Measurements from ENCODE around the gene ITGB1BP2.
A peak's percentile ranks its signal among the peaks of the same experiment; 100 is the strongest.

Gene ITGB1BP2

DNA sequence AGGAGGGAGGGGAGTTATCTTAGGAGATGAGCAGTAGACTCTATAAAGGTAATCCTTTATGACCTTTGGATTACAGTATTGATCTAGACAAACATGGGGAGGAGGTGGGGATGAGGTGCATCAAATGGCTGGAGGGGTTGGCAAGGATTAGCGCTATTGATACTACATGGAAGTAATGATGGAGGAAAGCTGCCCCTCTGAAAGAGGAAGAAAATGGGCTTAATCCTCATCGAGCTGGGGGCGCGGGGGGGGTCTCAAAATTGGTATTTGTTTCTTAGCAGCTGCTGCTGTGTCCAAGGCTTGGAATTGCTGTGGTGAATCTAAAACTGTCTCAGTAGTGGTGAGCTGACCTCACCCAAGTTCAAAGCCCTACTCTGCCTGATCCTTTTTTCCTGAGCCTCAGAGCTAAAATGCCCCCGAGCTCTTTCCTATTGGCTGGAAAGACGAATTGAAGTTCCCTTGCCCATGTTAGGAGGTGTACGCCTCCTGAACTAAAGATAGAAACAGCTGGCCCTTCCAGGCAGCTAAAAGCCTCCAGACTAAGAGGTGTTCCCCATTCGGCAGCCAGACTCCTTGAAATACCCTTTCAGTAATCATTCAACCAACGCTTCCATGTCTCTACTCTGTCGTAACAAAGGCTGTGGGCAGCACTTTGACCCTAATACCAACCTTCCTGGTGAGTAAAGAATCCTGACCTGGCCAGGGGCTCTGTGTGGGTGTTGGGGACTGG is at the start of gene ITGB1BP2:
Gene ITGB1BP2 (plus strand): TSS at position 556 of the 730 bp plus-strand sequence. CDS start 57 bp downstream, at position 613.
- ChIA-PET CTCF (no interaction called here), POLR2A (interaction anchor here (1.1 kb wide), 1 partner anchor 18 kb away, joined by 4 read pairs; the partner anchor contains the start of gene NONO)
- DNase-seq (ENCODE audit: extremely low spot score) = no peak
- TF ChIP-seq, protein P1, sequence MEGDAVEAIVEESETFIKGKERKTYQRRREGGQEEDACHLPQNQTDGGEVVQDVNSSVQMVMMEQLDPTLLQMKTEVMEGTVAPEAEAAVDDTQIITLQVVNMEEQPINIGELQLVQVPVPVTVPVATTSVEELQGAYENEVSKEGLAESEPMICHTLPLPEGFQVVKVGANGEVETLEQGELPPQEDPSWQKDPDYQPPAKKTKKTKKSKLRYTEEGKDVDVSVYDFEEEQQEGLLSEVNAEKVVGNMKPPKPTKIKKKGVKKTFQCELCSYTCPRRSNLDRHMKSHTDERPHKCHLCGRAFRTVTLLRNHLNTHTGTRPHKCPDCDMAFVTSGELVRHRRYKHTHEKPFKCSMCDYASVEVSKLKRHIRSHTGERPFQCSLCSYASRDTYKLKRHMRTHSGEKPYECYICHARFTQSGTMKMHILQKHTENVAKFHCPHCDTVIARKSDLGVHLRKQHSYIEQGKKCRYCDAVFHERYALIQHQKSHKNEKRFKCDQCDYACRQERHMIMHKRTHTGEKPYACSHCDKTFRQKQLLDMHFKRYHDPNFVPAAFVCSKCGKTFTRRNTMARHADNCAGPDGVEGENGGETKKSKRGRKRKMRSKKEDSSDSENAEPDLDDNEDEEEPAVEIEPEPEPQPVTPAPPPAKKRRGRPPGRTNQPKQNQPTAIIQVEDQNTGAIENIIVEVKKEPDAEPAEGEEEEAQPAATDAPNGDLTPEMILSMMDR (IDR thresholded peaks at IDR 0.05; ENCODE audit: control extremely low read depth, extremely low read depth, low read depth, missing control alignments) = no peak

DNA sequence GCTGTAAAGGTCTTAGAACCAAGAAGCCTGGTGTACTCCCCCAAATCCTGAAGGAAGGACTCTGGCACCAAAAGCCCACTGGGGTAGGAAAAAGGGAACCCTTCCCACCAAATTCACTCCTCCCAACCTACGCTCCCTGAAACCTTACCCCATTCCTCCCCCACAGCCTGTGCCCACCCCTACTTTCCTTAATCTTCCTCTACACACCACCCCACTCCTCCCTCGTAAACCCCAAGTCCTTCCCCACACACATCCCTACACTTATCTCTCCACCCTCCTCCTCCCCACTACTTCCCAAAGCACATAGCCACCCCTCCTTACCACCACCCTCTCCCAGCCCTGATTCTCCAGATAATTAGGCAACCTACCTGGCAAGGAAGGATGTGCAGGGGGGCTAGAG is 49.3 kb upstream of the ITGB1BP2 start:
- DNase-seq (ENCODE audit: extremely low spot score) = no peak
- ChIA-PET CTCF (no interaction called here), POLR2A (no interaction called here)
- TF ChIP-seq, protein P1 (IDR thresholded peaks at IDR 0.05; ENCODE audit: control extremely low read depth, extremely low read depth, low read depth, missing control alignments) = no peak

DNA sequence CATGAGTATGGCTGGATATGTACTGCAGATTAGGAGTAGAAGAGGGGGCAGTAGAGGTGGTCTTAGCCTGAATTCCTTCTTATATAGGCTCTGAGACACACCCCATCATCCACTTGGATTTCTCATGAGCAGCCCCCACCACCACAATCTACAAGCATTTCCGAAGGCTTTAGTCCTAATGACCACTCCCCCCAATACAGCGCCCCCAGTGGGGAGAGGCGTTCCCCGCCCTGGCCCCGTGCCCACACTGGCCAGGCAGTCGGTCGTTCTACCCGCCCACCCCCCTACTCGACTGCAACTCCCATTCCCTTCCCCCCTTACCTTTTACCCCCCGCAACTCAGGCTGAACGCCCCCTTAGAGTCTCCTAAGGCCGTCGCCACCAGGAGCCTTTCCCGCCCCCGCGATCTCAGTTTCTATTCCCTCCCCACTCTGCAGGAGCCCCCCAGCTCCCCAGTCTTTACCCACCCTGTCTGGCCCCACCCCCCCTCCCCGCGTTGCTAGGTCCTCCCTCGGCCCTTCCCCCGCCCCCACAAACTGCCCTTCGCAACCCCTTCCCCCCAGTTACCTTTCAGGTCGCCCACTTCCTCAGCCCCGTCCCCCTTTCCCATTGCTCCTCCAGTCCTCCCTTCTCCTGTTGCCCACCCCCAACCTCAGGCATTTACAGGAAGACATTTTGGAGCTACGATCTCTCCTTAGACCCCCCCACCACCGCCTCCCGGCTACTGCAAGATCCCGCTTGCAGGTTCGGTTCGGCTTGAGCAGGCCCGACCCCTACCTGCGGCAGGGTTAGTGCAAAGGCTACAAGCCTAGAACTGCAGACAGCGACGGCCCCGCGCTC is 48.1 kb upstream of the ITGB1BP2 start:
- TF ChIP-seq, protein P1 (IDR thresholded peaks at IDR 0.05; ENCODE audit: control extremely low read depth, extremely low read depth, low read depth, missing control alignments) = peak; percentile 37
- POLR2A ChIA-PET = no interaction called here
- DNase-seq (ENCODE audit: extremely low spot score) = peak; percentile 43
- CTCF ChIA-PET = interaction anchor here (1.2 to 1.4 kb wide), 2 partner anchors 30 to 112 kb away, joined by 3 read pairs; partner anchors contain the start of genes NONO and TAF1

DNA sequence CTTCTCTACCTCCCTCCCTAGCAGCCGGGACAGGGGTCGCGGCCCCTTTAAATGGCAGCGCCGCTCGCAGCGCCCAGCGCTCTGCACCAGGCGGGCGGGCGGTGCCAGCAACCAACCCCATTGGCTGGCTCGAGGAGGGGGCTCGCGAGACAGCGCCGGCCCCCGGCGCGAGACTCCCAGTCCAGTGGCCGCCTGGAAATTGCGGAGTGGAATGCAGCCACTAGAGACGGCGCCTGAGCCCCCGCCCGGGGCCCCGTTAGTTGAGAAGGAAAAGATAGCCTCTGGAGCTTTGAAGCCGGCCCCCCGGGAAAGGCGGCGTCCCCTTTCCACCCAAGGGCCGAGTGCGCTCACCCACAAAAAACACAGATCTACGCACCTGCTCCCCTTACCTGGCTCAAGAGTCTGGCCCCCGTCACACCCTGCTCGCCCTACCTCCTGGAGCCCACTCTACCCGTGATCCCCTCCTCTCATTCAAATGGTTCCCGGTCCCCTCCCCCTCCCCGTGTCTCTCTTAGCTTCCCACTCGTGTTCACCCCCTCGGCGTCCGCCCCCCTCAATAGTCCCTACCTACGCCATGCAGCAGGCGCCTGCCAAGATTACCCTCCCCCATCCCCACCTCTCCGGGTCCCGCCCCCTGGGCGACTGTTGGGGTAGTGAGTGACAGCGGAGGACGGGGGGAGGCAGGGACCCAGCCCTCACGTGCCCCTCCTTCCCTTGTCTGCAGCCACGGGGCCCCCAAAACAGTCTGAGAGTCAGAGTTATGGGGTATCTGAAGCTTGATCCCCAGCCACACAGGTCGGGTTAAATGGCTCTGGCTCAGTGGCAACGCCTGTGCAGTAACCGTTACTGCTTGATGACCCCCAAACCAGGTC is 47.2 kb upstream of the ITGB1BP2 start, which contains the start of gene ZMYM3:
Gene ZMYM3 (minus strand): TSS at position 49 of the 872 bp plus-strand sequence. CDS start 885 bp downstream, outside the sequence.
- TF ChIP-seq, protein P1 (IDR thresholded peaks at IDR 0.05; ENCODE audit: control extremely low read depth, extremely low read depth, low read depth, missing control alignments) = no peak
- POLR2A ChIA-PET = interaction anchor here (0.7 kb wide), 1 partner anchor 112 kb away, joined by 3 read pairs; no protein-coding TSS in a partner anchor
- peak; percentile 90 for DNase-seq (ENCODE audit: extremely low spot score)
- CTCF ChIA-PET = interaction anchor here (1.2 to 1.4 kb wide), 2 partner anchors 29 to 111 kb away, joined by 3 read pairs; partner anchors contain the start of genes NONO and TAF1

DNA sequence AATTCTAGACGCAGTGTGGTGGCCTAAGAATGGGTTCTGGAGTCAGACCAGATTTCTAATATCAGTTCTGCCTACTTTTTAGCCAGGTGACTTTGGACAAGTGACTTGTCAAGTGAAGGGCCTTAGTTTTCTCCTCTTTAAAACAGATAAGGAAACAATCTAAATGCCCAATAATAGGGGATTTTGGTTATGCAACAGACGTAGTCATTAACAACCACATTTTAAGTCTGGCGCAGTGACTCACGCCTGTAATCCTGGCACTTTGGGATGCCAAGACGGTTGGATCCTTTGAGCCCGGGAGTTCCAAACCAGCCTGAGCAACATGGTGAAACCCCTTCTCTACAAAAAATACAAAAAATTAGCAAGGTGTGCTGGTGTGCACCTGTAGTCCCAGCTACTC is 45.5 kb upstream of the ITGB1BP2 start:
- POLR2A ChIA-PET = no interaction called here
- TF ChIP-seq, protein P1 (IDR thresholded peaks at IDR 0.05; ENCODE audit: control extremely low read depth, extremely low read depth, low read depth, missing control alignments) = no peak
- DNase-seq (ENCODE audit: extremely low spot score) = no peak
- CTCF ChIA-PET = no interaction called here
